ENCODE data around the gene PDZD2.

GRCh38 chr5:32051796-32052195, 412.9 kb downstream of the PDZD2 start:
- TF ChIP-seq, protein P1, sequence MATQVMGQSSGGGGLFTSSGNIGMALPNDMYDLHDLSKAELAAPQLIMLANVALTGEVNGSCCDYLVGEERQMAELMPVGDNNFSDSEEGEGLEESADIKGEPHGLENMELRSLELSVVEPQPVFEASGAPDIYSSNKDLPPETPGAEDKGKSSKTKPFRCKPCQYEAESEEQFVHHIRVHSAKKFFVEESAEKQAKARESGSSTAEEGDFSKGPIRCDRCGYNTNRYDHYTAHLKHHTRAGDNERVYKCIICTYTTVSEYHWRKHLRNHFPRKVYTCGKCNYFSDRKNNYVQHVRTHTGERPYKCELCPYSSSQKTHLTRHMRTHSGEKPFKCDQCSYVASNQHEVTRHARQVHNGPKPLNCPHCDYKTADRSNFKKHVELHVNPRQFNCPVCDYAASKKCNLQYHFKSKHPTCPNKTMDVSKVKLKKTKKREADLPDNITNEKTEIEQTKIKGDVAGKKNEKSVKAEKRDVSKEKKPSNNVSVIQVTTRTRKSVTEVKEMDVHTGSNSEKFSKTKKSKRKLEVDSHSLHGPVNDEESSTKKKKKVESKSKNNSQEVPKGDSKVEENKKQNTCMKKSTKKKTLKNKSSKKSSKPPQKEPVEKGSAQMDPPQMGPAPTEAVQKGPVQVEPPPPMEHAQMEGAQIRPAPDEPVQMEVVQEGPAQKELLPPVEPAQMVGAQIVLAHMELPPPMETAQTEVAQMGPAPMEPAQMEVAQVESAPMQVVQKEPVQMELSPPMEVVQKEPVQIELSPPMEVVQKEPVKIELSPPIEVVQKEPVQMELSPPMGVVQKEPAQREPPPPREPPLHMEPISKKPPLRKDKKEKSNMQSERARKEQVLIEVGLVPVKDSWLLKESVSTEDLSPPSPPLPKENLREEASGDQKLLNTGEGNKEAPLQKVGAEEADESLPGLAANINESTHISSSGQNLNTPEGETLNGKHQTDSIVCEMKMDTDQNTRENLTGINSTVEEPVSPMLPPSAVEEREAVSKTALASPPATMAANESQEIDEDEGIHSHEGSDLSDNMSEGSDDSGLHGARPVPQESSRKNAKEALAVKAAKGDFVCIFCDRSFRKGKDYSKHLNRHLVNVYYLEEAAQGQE (IDR thresholded peaks at IDR 0.05; ENCODE audit: low read depth), result no peak
- TF ChIP-seq CTCF (IDR thresholded peaks at IDR 0.05 in 2 of 3, conservative IDR thresholded peaks at IDR 0.05 in 1 of 3; ENCODE audit: borderline replicate concordance in 1 of 3, insufficient read depth in 1 of 3, low read depth in 2 of 3, low read length in 2 of 3) (no peak), SP1 (IDR thresholded peaks at IDR 0.05; ENCODE audit: low read depth) (no peak), JUND (IDR thresholded peaks at IDR 0.05) (no peak), EZH2 (IDR thresholded peaks at IDR 0.05) (no peak), TCF7L2 (IDR thresholded peaks at IDR 0.05; ENCODE audit: borderline replicate concordance, extremely low read depth, insufficient read depth, insufficient read length) (no peak), MAX (IDR thresholded peaks at IDR 0.05) (no peak), RAD21 (IDR thresholded peaks at IDR 0.05; ENCODE audit: low read depth) (no peak), EGR1 (IDR thresholded peaks at IDR 0.05; ENCODE audit: low read depth) (no peak), POLR2AphosphoS5 (IDR thresholded peaks at IDR 0.05; ENCODE audit: low read depth, low read length) (no peak), POLR2A (IDR thresholded peaks at IDR 0.05; ENCODE audit: borderline replicate concordance, extremely low read depth, insufficient read depth, insufficient read length) (no peak), CBX3 (IDR thresholded peaks at IDR 0.05; ENCODE audit: low read depth) (no peak), CEBPB (IDR thresholded peaks at IDR 0.05; ENCODE audit: low read depth) (no peak), ELF1 (IDR thresholded peaks at IDR 0.05; ENCODE audit: borderline replicate concordance, low read depth) (no peak)
